ENCODE results near the gene GNG10. TPM values are rescaled to one million over a fixed set of nuclear protein-coding genes. Genes with fewer than 3 reads are reported as not detected.

GNG10 gene
- polyA plus RNA-seq, 1 experiment, result 108 TPM

GRCh38 chr9:111649016-111649415, 12.4 kb upstream of the GNG10 start:
- ChIA-PET POLR2A (no interaction called here), CTCF (no interaction called here)
- DNase-seq (ENCODE audit: low read depth, low spot score), result no peak

GRCh38 chr9:111657051-111657450, 4.4 kb upstream of the GNG10 start:
- Histone ChIP-seq H3K27me3 (ENCODE audit: control insufficient read depth, insufficient read depth, low read length) (no peaks in the 10 kb centered on the region), H3K27ac (ENCODE audit: low read depth, low read length) (no peak overlapping the region), H3K4me3 (ENCODE audit: low read depth, low read length) (no peak overlapping the region), H3K9me3 (ENCODE audit: control insufficient read depth, insufficient read depth, low read length) (no peaks in the 10 kb centered on the region)
- ChIA-PET POLR2A (no interaction called here), CTCF (no interaction called here)
- DNase-seq (ENCODE audit: low read depth, low spot score), result no peak
- TF ChIP-seq CTCF (IDR thresholded peaks at IDR 0.05; ENCODE audit: low read depth, low read length), result no peak

More at GRCh38 chr9:111649016-111649415, 12.4 kb upstream of the GNG10 start:
- no peak overlapping the region for H3K27ac ChIP-seq (ENCODE audit: low read depth, low read length)
- TF ChIP-seq CTCF (IDR thresholded peaks at IDR 0.05; ENCODE audit: low read depth, low read length), result no peak
- no peaks in the 10 kb centered on the region for H3K9me3 ChIP-seq (ENCODE audit: control insufficient read depth, insufficient read depth, low read length)
- no peaks in the 10 kb centered on the region for H3K27me3 ChIP-seq (ENCODE audit: control insufficient read depth, insufficient read depth, low read length)
- H3K4me3 ChIP-seq (ENCODE audit: low read depth, low read length), result no peak overlapping the region

- H3K4me3 ChIP-seq (ENCODE audit: low read depth, low read length), result no peak overlapping the region
Measured at GRCh38 chr9:111658943-111659342, 2.5 kb upstream of the GNG10 start.

GRCh38 chr9:111659691-111660090, 1.7 kb upstream of the GNG10 start:
- DNase-seq (ENCODE audit: low read depth, low spot score), result no peak
- no peak overlapping the region for H3K27ac ChIP-seq (ENCODE audit: low read depth, low read length)
- H3K9me3 ChIP-seq (ENCODE audit: control insufficient read depth, insufficient read depth, low read length), result no peaks in the 10 kb centered on the region
- no peaks in the 10 kb centered on the region for H3K27me3 ChIP-seq (ENCODE audit: control insufficient read depth, insufficient read depth, low read length)
- POLR2A ChIA-PET, result interaction anchor here (0.6 kb wide), 1 partner anchor 29 kb away, joined by 3 read pairs; the partner anchor contains the start of gene DNAJC25
- CTCF ChIA-PET, result no interaction called here
- TF ChIP-seq CTCF (IDR thresholded peaks at IDR 0.05; ENCODE audit: low read depth, low read length), result no peak
- no peak overlapping the region for H3K4me3 ChIP-seq (ENCODE audit: low read depth, low read length)

More at GRCh38 chr9:111658943-111659342, 2.5 kb upstream of the GNG10 start:
- DNase-seq (ENCODE audit: low read depth, low spot score), result no peak
- ChIA-PET POLR2A (interaction anchor here (0.6 kb wide), 1 partner anchor 28 kb away, joined by 3 read pairs; the partner anchor contains the start of gene DNAJC25), CTCF (no interaction called here)
- H3K9me3 ChIP-seq (ENCODE audit: control insufficient read depth, insufficient read depth, low read length), result no peaks in the 10 kb centered on the region
- no peak for TF ChIP-seq CTCF (IDR thresholded peaks at IDR 0.05; ENCODE audit: low read depth, low read length)
- H3K27me3 ChIP-seq (ENCODE audit: control insufficient read depth, insufficient read depth, low read length), result no peaks in the 10 kb centered on the region
- H3K27ac ChIP-seq (ENCODE audit: low read depth, low read length), result no peak overlapping the region

GRCh38 chr9:111661802-111662521, 557 bp downstream of the GNG10 start:
- POLR2A ChIA-PET, result interaction anchor here (2.2 kb wide), 1 partner anchor 31 kb away, joined by 13 read pairs; the partner anchor contains the start of gene DNAJC25
- no peaks in the 10 kb centered on the region for H3K9me3 ChIP-seq (ENCODE audit: control insufficient read depth, insufficient read depth, low read length)
- H3K4me3 ChIP-seq (ENCODE audit: low read depth, low read length), result peak overlapping the region; percentile 90
- no peaks in the 10 kb centered on the region for H3K27me3 ChIP-seq (ENCODE audit: control insufficient read depth, insufficient read depth, low read length)
- H3K27ac ChIP-seq (ENCODE audit: low read depth, low read length), result peak overlapping the region; percentile 39
- CTCF ChIA-PET, result interaction anchor here (0.6 kb wide), 1 partner anchor 65 kb away, joined by 4 read pairs; no protein-coding TSS in a partner anchor
- no peak for TF ChIP-seq CTCF (IDR thresholded peaks at IDR 0.05; ENCODE audit: low read depth, low read length)
- no peak for DNase-seq (ENCODE audit: low read depth, low spot score)

All from AG04450 (cell line).